RKO (cell line): ENCODE results near the gene THBS2.
"Not testable (repeated sequence)": the region's sequence is repeated elsewhere in the genome, so short reads cannot be mapped to it uniquely, and the experiment has no call there.

Experiments
- DNase-seq: peaks from one replicate; pipeline ENCODE4 v3.0.0-alpha.2; 2016; ENCODE audit warnings: low spot score

THBS2 gene

DNA sequence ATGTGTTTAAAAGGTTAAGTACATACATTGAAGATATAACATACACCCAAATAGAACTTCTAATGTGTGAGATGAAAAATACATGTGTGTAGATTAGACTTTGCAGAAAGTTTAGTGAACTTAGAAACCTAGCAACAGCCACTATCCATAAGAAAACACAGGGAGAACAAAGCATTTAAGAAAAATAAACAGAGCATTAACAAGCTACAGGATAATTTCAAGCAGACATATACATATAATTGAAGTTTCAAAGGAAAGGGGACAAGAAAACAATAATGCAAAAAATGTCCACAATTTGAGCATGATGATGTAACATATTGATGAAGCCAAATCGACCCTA lies 18.2 kb upstream of the THBS2 start:
- DNase-seq, result no peak

DNA sequence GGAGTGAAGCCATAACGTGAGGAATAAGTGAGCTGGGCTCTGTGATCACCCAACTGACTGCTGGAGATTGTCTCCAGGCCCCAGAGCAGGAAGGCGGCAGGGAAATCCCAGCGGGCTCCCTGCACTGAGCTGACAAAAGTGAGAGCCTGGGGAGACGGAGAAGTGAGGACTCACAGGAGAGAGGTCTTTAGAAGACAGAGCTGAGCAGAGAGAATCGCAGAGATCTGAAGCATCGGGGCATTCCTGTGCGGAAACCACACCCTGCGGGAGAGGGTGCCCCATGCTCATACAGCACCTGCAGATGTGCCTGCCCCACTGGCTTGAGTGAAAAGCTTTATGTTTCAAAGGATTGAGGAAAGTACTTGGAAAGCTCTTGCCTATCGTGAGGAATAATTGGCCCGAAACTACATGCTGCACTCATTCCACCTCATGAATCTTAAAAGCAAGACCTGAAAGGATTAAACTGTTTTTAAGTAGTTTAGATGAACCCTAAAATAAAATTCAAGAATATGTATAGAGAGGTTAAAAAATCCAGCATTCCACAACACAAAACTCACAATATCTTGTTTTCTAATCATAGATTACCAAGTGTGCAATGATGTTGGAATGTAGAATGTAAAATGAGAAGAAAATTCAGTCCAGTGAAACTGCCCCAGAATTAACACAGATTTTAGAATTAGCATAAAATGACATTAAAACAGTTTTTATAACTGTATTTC lies 17.7 kb upstream of the THBS2 start:
- no peak for DNase-seq

DNA sequence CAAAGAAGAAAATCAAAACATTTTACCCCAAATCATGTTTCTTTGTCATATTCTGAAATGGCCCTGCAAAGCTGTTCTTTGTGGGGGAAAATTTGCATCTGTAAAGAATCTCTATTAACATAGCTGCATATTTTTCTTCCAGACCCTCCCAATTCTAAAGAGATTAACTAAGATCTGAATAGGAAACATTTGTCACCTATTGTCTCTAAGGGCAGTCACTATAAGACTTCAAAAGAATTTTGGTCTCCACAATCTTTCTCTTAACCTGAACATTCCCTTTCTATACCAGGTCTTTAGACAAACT lies 16.4 kb upstream of the THBS2 start:
- not testable (repeated sequence) for DNase-seq

DNA sequence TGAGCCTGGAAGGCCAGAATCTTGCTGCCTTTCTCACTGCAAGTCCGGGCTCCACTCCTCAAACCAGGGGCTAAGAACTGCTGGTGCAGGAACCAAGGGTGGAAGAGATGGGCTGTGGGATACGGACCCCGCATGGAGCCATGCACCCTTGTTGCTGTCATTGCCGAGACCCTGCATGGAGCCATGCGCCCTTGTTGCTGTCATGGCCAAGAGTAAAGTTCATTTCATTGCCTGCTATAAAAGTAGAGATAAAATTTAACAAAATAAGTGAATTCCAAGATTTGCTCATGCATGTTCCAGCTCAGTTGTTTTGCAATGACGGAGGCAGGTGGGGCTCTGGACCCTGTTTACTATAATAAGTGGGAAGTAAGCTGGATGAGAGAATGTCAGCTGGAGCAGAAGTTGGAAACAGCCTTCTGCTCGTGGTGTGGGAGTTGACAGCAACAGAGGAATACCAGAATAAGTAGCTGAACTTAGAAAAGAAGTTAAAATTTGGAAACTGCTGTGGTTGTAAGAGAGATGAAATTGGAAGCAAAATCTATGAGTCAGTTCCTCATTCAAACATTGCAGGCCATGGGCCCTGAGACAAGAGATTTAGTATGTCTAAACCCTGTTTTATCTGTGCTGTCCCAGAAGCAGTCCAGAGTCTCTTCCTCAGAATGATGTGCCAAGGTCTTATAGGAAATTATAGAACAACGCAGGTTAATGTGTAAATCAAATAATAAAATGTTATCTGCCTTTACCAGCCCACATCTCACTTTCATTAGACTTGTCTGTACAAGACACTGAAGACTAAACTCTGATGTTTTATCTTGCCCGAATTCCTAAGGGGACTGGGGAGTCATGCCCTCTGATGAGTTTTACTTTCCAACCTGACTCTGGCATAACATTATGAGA lies 15.8 kb upstream of the THBS2 start:
- DNase-seq, result no peak

DNA sequence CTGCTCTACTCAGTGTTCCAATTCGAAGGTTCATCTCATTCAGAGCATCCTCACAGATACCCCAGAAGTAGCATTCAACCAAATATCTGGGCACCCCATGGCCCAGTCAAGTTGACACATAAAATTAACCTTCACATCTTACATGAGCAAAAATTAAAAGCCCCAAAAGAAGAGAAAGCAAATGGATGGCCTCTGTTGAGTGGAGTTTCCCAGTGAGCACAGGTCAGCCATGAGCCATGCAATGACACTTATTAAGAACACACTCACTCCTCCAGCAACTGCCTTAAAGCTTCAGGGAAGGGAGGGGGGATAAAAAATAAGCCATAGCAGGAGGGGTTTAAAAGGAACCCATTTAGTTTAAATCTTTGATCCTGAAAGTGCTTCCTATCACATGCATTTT lies 14.6 kb upstream of the THBS2 start:
- no peak for DNase-seq

DNA sequence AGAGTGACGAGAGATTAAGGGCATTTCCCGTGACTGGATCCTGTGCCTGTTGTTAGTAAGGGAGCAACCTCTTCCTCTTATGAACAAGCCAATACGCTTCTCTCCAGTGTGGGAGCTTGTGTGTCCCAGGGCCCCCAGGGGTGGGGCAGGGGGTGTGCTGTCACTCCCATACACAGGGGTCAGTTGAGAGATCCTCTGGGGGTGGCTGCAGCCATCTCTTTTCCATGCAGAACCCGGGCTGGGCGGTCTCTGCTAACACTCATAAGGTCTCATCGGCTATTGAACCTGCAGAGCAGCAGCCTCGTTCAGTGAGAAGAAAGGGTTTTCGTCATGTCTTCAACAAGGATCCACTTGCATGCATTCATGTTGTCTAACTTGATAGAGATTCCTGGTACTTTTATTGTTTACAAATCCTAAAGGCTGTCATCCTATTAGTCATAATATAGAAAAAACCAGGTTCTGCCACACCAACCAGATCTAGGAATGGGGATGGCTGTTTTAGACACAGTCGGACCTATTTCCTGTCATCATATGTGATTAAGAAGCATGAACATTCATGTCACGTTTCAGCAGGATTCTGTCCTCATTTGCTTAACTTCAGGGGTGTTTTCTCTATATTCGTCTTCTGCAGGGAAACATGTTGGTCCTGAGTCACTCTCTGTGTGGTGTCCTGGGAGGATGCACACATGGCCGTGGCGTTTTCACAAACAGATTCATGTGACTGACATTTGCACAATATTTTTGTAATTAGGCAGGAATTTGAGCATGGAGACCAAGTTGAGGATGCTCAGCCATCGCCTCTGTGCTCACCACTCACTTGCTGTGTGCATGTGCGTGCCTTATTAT lies 13.3 kb upstream of the THBS2 start:
- DNase-seq, result no peak

DNA sequence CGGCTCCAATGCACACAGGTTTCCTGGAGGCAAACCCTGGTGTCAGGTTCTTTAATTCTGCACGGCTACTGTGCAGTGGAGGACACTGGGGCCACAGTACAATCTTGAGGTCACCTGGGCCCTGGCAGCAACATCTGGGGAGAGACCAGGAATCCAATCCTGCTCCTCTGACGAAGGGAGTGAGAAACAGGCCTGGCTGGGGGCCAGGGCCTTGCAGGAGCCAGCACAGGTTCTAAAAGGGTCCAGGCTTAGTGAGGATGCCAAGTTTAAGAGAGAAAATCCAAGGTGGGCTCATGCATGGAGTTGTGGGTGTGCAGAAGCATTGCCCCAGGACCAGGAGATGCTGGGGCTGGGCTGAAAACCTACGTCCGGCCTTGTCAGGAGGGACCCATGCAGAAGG lies 12.6 kb upstream of the THBS2 start:
- no peak for DNase-seq

DNA sequence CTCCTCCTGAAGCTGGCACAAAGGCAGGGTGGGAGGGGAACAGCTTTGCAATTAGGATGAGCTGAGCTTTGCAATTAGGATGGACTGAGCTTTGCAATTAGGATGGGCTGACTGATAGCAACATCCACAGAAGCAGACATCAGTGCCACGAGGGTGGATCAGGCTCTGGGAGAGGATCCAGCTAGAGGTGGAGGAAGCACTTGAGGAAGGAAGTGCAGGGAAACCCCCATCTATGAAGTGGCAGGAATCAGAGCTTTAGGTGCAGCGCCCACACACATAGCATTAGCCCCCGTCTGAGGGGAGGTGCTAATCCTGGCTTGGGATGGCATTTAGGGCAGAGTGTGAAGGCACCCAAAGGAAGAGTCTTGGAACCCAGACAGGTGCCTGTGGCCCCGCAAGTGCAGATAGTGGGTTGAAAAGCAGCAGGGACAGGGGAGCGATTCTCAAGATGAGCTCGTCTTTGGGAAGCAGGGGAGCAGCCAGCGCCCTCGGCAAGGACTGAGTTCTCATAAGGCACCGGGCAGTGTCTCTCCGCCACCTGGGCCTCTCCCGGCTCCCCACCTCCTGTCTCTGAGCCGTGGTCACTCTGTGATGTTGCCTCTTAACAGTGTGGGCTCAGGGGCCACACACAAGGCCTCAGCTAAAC lies 12.0 kb upstream of the THBS2 start:
- DNase-seq, result no peak

DNA sequence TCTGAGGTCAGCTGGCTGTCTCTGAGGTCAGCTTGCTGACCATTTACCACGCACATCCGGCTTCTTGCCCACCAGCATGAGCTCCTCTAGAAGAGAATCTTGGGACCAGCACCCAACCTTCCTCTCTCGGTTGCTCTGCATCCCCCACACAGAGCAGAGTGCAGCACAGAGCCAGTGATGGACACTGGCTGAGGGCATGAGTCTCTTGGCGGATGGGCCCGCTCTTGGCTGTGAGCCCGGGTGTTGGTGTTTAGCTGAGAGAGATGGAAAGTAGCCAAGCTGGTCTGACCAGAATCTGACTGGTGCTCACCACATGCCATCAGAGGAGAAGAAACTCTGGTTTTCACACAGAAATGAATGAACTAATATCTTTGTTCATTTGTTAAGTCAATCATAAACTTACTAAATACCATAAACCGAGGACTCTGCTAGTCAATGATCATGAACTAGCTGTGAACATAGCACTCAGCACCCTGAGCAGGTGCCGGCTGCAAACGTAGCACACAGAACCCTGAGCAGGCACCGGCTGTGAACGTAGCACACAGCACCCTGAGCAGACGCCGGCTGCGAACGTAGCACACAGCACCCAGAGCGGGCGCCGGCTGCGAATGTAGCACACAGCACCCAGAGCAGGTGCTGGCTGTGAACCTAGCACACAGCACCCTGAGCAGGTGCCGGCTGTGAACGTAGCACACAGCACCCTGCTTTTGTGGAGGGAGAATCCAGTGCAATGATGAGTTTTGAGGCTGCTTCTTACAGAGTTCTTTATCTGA lies 10.4 kb upstream of the THBS2 start:
- DNase-seq, result no peak

DNA sequence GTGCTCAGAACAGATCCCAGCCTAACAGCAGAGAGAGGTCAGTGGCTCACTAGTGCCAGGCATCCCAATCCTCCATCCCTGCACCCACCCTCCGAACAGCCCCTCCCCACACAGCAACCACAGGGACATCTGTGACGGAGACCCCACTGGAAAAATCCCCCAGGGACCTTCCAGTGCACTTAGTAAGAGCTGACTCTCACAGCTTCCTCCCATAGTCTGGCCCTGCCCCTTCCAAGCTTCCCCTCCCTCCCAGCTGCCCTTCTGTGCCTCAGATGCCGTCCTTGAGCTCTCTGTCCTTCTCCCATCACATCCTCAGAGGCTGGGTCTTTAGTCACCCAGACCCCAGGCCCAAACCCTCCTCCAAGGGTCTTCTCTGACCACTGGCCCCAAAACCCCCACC lies 9.7 kb upstream of the THBS2 start:
- no peak for DNase-seq

DNA sequence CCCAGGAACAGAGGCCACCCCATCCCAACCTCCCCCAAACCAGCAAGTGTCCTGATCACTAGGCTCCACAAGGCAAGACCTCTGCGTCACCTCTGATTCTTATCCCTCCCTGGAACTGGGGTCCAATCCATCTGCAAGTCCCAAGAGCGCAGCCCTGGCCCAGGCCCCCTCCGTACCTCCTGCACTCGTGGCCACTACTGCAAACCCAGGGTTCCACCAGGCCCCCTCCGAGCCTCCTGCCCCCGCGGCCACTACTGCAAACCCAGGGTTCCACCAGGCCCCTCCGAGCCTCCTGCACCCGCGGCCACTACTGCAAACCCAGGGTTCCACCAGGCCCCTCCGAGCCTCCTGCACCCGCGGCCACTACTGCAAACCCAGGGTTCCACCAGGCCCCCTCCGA lies 9.0 kb upstream of the THBS2 start:
- not testable (repeated sequence) for DNase-seq

DNA sequence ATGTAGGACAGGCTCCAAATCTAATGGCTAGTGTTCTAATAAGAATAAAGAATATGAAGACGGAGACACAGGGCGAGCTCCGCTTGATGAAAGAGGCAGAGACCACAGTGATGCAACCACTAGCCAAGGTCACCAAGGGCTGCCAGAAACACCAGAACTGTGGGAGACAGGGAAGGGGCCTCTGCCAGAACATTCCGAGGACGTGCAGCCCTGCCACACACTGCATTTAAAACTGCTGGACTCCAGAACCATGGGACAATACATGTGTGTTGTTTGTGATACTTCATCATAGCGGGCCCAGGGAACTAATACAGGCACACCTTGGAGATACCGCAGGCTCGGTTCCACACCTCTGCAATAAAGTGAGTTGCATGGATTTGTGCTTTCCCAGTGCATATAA lies 2.9 kb upstream of the THBS2 start:
- DNase-seq, result no peak

DNA sequence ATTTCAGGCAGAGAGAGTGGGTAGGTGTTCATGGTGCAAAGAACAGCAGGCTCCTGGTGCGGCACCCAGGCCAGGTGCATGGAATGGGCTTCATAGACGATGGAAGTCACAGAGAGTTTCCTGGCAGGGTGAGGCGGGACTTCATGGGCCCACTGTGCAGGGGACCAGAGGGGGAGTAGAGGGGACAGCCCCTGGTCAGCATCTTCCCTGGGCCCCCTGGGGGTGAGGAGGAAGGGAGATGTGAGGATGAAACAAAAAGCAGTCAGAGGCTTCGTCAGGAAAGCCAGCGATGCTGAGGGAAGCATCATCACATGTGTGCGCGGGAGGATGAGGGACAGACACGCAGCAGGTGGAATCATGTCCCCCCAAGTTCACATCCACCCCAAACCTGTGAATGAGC lies 2.4 kb upstream of the THBS2 start:
- no peak for DNase-seq

DNA sequence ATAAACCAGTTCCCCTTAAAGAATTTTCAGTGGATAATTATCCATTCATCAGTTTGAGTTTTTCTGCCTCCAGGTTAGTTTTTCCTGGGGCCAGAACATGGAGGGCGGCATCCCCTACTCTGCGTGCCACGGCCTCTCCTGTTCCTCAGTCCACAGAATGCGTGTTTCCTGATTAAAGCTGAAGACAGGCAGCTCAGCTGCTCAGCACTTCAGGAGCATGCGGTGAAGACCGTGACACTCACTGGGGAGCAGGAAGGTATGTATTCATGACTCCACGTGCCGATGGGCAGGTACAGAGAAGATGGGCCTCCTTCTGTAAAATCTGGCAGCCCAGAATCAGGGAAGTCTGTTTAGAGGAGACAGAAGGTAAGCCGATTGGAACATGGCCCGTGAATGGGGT lies 2.0 kb upstream of the THBS2 start:
- DNase-seq, result no peak

DNA sequence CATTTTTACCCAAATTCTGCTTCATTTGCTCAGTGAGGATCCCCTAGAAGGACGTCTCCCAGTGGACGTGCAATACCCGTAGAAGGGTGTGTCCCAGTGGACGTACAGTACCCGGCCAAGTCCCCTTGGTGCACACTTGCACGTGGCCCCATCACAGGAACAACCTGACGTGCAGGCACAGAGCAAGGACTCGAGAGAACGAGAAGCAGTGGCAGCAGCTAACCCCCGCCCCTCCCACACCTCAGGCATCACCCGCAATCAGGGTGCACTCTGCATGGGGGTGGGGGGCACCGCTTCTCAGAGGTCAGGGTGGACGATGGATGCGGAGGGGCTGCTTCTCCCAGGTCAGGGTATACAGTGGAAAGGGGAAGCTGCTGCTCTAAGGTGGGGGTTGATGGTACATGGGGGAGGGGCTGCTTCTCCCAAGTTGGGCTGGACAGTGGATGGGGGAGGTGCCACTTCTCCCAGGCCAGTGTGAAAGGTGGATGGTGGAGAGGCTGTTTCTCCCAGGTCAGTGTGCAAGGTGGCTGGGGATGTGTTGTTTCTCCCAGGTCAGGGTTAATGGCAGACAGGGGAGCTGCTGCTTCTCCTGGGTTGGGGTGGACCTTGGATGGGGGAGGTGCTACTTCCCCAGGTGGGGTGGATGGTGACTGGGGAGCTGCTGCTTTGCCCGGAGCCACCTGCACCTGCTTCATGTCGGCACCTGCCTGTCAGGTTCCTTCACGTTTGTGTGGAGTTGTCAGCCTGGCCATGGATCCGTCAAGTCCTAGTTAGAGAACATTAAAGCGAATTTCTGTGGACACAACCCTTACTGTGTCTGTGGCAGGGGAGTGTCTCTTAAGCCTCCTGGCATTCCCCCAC lies 1.0 kb upstream of the THBS2 start:
- DNase-seq, result no peak

DNA sequence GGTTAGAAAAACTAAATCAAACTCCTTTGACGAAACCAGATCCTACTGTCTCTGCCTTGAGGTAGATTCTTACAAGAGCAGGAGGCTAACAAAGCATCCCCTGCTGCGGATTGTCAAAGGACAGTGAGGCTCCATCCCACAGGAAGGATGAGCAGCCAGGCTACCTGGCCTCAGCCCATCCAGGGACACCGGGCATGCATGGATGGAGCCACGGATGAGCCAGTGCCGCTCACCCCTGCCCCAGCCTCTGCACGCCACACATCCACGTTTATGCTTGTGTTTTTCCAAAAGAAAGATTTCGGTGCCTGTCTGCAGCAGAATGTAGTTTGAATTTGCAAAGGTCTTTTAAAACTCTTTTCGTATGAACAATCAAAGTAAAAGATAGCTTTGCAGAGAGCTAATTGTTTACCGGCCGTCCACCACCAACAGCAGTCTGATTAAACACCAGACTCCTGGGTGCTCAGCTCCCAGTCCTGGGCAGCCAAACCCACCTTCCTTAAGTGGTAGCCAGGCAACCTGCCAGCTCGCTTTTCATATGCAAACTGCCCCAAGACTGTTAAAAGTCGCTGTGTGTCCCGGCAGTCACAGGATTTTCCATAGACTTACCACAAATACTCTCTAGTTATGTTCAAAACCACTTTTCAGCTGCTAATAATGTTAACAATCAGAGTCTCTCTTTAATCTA lies 999 bp downstream of the THBS2 start:
- no peak for DNase-seq

DNA sequence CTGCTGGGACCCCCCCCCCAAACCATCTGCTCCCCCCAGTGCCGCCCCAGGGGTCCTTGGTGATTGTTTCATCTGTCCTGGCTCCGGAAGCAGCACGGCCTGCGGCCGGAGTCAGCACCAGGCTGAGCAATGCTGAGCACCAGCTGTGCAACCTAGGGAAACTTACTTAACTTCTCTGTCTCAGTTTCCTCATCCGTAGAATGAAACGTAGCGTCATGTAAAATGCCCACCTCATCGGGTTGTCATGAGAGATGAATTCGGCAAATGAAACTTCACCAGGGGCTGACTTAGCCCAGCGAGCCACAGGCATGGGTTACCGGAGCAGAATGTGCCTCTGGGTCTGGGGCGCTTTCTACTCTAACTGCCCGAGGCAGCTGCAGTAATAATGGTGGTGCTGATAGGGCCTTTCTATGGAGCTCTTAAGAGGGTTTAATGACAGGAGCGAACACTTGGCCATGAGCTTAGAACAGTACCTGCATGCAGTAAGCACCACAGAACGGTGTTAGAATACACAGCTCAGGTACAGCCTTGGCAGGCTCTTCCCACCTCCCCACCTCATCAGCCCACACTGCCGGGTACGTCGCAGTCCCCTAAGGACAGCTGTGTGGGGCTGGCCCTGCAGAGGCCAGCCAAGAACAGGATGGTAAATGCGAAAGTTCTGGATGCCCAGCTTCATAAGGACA lies 1.7 kb downstream of the THBS2 start:
- no peak for DNase-seq

DNA sequence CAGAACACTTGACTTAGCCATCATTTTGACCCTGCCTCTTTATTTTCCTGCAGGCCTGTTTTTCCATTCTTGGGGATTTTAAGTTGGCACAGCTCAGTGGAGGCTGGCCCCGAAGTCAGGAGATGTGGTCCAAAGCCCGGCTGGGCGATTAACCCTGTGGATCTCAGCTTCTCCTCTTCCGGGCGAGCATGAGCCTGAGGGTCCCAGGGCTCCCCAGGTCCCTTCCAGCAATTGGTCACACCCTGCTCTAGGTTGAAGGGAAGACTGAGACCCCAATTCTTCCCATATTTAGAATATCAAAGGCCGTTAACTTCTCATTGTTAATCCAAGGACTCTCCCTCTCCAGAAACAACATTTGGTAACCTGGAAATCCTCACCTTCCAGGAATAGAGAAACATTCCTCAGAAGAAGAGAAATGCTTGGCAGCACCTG lies 2.3 kb downstream of the THBS2 start:
- DNase-seq, result no peak

DNA sequence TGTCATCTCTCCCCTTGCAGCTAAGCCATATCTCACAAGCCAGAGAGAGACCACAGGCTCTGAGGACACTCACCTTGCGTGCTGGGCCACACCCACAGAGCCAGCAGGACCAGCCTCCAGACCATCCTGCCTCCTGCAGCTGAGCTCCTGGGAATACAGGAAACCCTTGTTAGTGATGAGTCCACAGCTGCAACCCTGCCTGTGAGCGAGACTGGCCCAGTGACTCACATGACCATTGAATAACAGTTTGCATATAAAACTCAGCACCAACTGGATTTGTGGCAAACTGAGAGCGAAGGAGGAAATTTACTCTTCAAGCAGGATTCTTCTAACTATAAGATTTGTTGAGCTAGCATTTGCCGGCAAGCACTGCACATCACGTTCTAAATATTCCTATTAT lies 3.0 kb downstream of the THBS2 start:
- DNase-seq, result peak; percentile 59
